Renal cortex interstitium (tissue), 11 donors: ENCODE measurements around the gene VKORC1. TPM values are rescaled to one million over a fixed set of nuclear protein-coding genes. Genes with fewer than 3 reads are reported as not detected.

Experiments
- DNase-seq, 11 donors: peaks; one replicate each; pipeline ENCODE4 v3.0.0-alpha.2; 2013; ENCODE audit warnings: low read depth in 9 of 11, low spot score in 4 of 11; ENCODE audit errors: extremely low read depth in 1 of 11
- polyA plus RNA-seq, 3 donors: library from polyadenylated mRNA; unstranded; fragments of 120-200 nt; gene quantifications; one replicate each; pipeline ENCODE4 v1.2.1, GENCODE V29; 2013; ENCODE audit not compliant: insufficient read length in 3 of 3

The VKORC1 gene
- polyA plus RNA-seq, 3 donors: 63.3 to 80.3 (median 73.5) TPM

DNA sequence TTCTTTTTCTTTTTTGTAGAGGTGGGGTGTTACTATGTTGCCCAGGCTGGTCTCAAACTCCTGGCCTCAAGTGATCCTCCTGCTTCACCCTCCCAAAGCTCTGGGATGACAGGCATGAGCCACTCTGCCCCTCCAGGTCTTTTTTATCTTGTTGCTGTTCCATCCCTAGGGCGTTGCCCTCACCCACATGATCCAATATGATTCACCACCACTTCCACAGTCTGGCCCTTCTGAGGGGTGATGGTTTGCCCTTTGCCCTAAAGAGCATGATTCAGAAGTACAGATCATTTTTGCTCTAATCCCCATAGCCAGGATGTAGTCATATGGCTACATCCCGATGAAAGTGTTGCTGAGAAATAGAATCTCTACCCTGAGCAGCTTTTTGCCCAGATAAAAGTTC, 42.5 kb downstream of the VKORC1 start:
- no peak for DNase-seq

DNA sequence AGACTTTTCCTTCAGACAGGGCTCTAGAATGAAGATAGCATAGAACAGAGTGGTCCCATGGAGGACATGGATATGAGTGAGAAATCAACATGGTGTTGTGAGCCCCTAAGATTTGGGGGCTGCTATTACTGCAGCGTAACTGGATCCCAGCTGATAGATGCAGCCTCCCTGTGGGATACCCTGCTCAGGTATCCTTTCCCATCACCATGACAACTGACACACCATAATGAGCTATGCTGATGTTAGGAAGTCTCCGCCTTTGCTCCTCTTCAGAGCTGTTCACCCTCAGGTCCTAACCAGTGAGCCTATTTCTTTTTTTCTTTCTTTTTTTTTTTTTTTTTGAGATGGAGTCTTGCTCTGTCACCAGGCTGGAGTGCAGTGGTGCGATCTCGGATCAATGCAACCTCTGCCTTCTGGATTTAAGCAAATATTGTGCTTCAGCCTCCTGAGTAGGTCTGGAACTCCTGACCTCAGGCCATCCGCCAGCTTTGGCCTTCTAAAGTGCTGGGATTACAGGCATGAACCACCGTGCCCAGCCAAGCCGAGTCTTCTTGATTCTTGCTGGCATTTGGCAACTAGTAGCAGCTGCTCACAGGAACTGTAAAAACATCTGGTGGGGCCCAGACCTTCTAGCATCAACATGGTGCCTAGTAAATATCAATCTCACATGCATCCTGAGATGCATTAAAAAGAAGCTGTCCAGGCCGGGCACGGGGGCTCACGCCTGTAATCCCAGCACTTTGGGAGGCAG, 44.1 kb downstream of the VKORC1 start:
- no peak for DNase-seq

DNA sequence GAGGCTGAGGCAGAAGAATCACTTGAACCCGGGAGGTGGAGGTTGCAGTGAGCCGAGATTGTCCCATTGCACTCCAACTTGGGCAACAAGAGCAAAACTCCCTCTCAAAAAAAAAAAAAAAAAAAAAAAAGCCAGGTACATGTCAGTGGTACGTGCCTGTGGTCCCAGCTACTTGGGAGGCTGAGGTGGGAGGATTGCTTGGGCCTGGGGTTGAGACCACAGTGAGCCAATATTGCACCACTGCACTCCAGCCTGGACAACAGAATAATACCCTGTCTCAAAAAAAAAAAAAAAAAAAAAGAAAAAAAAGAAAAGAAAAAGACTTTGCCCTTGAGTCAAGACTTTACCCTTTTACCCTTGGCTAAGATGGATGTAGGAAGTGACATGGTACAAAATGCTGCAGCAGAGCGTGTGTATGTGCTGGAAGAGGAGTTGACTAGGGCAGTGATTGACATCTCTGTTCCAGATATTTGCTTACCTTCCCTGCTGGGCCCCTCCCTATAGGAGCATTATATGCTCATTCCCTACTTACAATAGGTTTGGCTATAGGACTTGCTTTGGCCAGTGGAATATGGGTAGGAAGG, 50.6 kb downstream of the VKORC1 start:
- DNase-seq: no peak

DNA sequence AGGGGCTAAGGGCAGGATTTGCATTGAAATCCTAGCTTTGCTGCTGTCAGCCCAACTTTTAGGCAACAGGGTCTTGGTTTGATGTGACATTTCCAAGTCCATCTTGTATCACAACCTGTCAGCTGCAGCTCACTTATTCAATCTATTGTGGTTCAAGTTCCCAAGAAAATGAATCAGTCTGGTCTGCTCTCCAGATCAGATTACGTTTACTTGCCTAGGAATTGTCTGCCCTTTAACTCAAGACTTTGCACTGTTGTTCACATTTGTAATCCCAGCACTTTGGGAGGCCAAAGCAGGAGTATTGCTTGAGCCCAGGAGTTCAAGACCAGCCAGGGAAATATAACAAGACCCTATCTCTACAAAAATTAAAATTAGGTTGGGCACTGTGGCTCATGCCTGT, 51.2 kb downstream of the VKORC1 start:
- DNase-seq: no peak

DNA sequence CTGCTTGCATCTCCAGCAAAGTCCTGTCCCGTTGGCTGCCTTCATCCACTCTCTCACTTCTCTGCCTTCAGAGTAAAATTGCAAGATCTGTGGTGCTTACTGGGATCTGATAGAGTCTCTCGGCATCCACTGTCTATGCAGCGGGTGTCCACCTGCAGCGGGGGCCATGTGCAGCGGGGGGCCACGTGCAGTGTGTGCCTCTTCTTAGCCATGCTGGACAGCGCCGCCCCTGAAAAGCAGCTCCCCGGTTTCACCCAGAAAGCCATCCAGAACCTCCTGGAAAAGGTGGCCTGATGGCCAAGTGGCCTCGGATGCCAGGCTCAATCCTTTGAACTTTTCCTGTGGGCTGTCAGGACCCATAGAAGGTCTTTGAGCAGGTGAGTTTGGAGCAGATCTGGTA, 51.7 kb downstream of the VKORC1 start:
- no peak for DNase-seq

Other genes with a start within 250 kb of the VKORC1 start
- gene BCL7C, start 200.7 kb downstream of the VKORC1 start, polyA plus RNA-seq: 10 to 100 TPM; 32.6 to 49.7 (median 41.6) TPM
- 1 to 10 TPM; 6.5 to 8.3 (median 7.8) TPM for gene CTF1, start 198.2 kb downstream of the VKORC1 start, polyA plus RNA-seq
- 10 to 100 TPM; 18.0 to 34.4 (median 32.4) TPM for gene FBXL19, start 171.2 kb downstream of the VKORC1 start, polyA plus RNA-seq
- 10 to 100 TPM; 17.7 to 19.8 (median 19.1) TPM for gene ORAI3, start 145.7 kb downstream of the VKORC1 start, polyA plus RNA-seq
- gene SETD1A, start 137.0 kb downstream of the VKORC1 start, polyA plus RNA-seq: 10 to 100 TPM; 17.3 to 19.7 (median 18.7) TPM
- gene HSD3B7, start 109.6 kb downstream of the VKORC1 start, polyA plus RNA-seq: 10 to 100 TPM in 1 of 3 donors, 1 to 10 TPM in 2; 7.2 to 10.7 (median 7.7) TPM
- gene STX1B, start 84.2 kb downstream of the VKORC1 start, polyA plus RNA-seq: 1 to 10 TPM; 1.2 to 2.7 (median 1.6) TPM
- gene STX4, start 61.2 kb downstream of the VKORC1 start, polyA plus RNA-seq: 10 to 100 TPM; 32.8 to 46.2 (median 39.5) TPM
- gene ZNF668, start 20.6 kb downstream of the VKORC1 start, polyA plus RNA-seq: 1 to 10 TPM; 3.6 to 6.9 (median 5.4) TPM
- gene ZNF646, start 20.4 kb downstream of the VKORC1 start, polyA plus RNA-seq: 10 to 100 TPM; 10.5 to 14.7 (median 14.0) TPM
- gene PRSS53, start 5.9 kb downstream of the VKORC1 start, polyA plus RNA-seq: 1 to 10 TPM in 2 of 3 donors, under 1 TPM in 1; 0.89 to 1.8 (median 1.2) TPM
- gene BCKDK, start 13.6 kb upstream of the VKORC1 start, polyA plus RNA-seq: 10 to 100 TPM; 29.5 to 44.1 (median 42.6) TPM
- gene KAT8, start 22.9 kb upstream of the VKORC1 start, polyA plus RNA-seq: 10 to 100 TPM; 65.5 to 82.0 (median 69.7) TPM
- 10 to 100 TPM; 52.9 to 88.8 (median 62.3) TPM for gene PRSS8, start 40.9 kb upstream of the VKORC1 start, polyA plus RNA-seq
- gene PRSS36, start 55.3 kb upstream of the VKORC1 start, polyA plus RNA-seq: 1 to 10 TPM in 2 of 3 donors, under 1 TPM in 1; 0.78 to 1.6 (median 1.6) TPM
- 100 to 1,000 TPM; 736 to 808 (median 782) TPM for gene FUS, start 85.3 kb upstream of the VKORC1 start, polyA plus RNA-seq
- gene PYCARD, start 108.0 kb upstream of the VKORC1 start, polyA plus RNA-seq: 10 to 100 TPM in 2 of 3 donors, 1 to 10 TPM in 1; 7.2 to 11.1 (median 10.9) TPM
- gene TRIM72, start 119.3 kb upstream of the VKORC1 start, polyA plus RNA-seq: under 1 TPM; 0.09 to 0.18 (median 0.09) TPM
- not detected for gene PYDC1, start 122.3 kb upstream of the VKORC1 start, polyA plus RNA-seq
- gene ITGAM, start 165.2 kb upstream of the VKORC1 start, polyA plus RNA-seq: 1 to 10 TPM; 1.9 to 2.1 (median 1.9) TPM